Stomach (tissue), 9 donors: ENCODE data around the gene NSD1. TPM values are rescaled to one million over a fixed set of nuclear protein-coding genes. Genes with fewer than 3 reads are reported as not detected.
A peak's percentile ranks its signal among the peaks of the same experiment; 100 is the strongest.

Experiments used
- DNase-seq, 2 donors: peaks; one replicate each; pipeline versions ENCODE4 v3.0.0 to v3.0.0-alpha.2; 2013 to 2019
- H3K27ac ChIP-seq, 5 donors: fragments of 200-600 bp in 4 of 5; sonication (generic) in 4 of 5; one replicate each; pipeline ENCODE4 v1.5.1; 2013 to 2019; ENCODE audit warnings: mild to moderate bottlenecking in 1 of 5, moderate library complexity in 1 of 5
- H3K27me3 ChIP-seq, 3 donors: fragments of 200-600 bp; sonication (generic); one replicate each; pipeline ENCODE4 v1.5.1; 2017 to 2019; ENCODE audit warnings: mixed run types in 1 of 3
- H3K36me3 ChIP-seq, 4 donors: fragments of 200-600 bp; sonication (generic); 1 replicate in 3 of 4; 2 replicates in 1 of 4; pipeline ENCODE4 v1.5.1; 2016 to 2019
- H3K4me1 ChIP-seq, 4 donors: fragments of 200-600 bp; sonication (generic); one replicate each; pipeline ENCODE4 v1.5.1; 2016 to 2019
- H3K4me3 ChIP-seq, 4 donors: fragments of 200-600 bp; sonication (generic) in 3 of 4; one replicate each; pipeline ENCODE4 v1.5.1; 2016 to 2019; ENCODE audit warnings: mild to moderate bottlenecking in 1 of 4
- H3K9me3 ChIP-seq, 4 donors: fragments of 200-600 bp; sonication (generic); one replicate each; pipeline ENCODE4 v1.5.1; 2016 to 2019
- EP300 ChIP-seq: sonication (generic); formaldehyde crosslinking; IDR thresholded peaks from one replicate; pipeline ENCODE4 v1.6.1; 2017; ENCODE audit warnings: antibody characterized with exemption
- POLR2A ChIP-seq, 4 donors: fragments of 450-650 bp; IDR thresholded peaks; one replicate each; pipeline ENCODE4 v1.6.1; 2016; ENCODE audit warnings: antibody characterized with exemption in 4 of 4, control low read depth in 2 of 4, mild to moderate bottlenecking in 1 of 4, moderate library complexity in 1 of 4
- POLR2AphosphoS5 ChIP-seq, 3 donors: sonication (generic); formaldehyde crosslinking; IDR thresholded peaks; one replicate each; pipeline ENCODE4 v1.6.1; 2016; ENCODE audit warnings: antibody characterized with exemption in 3 of 3
- WGBS, 5 donors: extraction: QIAGEN DNeasy Blood & Tissue Kit in 3 of 5; methylation state at CpG; one replicate each; pipeline versions ENCODE4 v1.1.5 to v1.1.7; 2013 to 2018; 5-methylcytosine and 5-hydroxymethylcytosine counted together
- intact Hi-C: fragments of 100-400 bp; cut with DNase I; formaldehyde crosslinking; loops from one replicate; pipeline ENCODE4 v1.15.1; 2023; ENCODE audit warnings: low total_unique reads
- polyA plus RNA-seq, 3 donors: library from polyadenylated mRNA; stranded (reverse); fragments of 200-250 nt; gene quantifications; one replicate each; pipeline ENCODE4 v1.2.3, GENCODE V29; 2013
- total RNA-seq, 5 donors: library from RNA; depleted of rRNA; stranded (reverse); fragments of >200 nt; gene quantifications; one replicate each; pipeline versions ENCODE4 v1.1.0 to v1.2.3, GENCODE V29; 2014 to 2016
- TF ChIP-seq, protein P1 (sequence below), 7 experiments: fragments of 450-650 bp in 4 of 7; fragments of 200-600 bp in 3 of 7; sonication (generic) in 3 of 7; IDR thresholded peaks; one replicate each; pipeline ENCODE4 v1.5.1; 2016 to 2019; ENCODE audit warnings: antibody characterized with exemption in 7 of 7, control low read depth in 2 of 7, mild to moderate bottlenecking in 1 of 7
- donor health status: healthy with polysubstance abuse.
- donor health status: Bipolar disorder and iron deficiency.
- donor health status: healthy.

Gene NSD1
- total and polyA plus RNA-seq, 8 donors, result 5.1 to 69.9 (median 23.5) TPM

DNA sequence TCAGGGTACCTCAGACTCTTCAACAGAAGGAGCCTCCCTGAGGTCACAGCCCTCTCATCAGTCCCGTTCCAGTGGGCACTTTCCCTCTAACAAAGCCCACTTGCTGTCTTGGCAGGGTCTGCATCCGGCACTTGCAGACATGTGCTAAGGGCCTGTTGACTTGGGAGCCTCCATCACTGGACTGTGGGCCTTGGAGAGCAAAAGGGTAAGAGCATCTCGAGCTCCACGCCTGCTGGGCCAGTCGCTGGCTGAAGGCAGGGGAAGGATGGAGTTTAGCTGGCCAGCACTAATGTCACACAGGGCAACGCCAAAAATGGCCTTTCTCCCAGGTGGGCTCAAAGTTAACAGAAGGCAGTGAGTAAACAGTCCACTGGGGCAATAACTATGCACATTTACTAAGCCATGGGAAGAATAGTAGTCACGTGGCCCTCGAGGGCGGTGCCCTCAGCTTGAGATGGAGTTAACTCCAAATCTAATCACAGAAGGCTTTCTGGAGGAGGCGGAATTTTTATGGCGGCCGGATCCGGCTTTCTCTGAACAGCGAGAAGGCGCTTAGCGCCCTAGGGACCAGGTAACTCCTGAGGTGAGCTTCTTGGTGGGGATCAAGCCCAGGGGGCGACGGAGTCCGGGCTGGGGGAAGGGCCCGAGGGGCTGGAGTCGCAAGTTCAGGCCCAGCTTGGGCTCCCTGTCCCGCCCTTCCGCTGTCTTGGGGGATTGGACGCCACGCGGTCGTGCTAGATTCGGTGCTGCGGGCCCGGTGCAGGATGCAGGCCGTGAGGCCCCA lies 2.0 kb upstream of the NSD1 start:
- DNase-seq, result peak; percentile 12 to 28
- TF ChIP-seq POLR2A (IDR thresholded peaks at IDR 0.05) (no peak), POLR2AphosphoS5 (IDR thresholded peaks at IDR 0.05) (no peak), EP300 (no peak)
- TF ChIP-seq, protein P1, sequence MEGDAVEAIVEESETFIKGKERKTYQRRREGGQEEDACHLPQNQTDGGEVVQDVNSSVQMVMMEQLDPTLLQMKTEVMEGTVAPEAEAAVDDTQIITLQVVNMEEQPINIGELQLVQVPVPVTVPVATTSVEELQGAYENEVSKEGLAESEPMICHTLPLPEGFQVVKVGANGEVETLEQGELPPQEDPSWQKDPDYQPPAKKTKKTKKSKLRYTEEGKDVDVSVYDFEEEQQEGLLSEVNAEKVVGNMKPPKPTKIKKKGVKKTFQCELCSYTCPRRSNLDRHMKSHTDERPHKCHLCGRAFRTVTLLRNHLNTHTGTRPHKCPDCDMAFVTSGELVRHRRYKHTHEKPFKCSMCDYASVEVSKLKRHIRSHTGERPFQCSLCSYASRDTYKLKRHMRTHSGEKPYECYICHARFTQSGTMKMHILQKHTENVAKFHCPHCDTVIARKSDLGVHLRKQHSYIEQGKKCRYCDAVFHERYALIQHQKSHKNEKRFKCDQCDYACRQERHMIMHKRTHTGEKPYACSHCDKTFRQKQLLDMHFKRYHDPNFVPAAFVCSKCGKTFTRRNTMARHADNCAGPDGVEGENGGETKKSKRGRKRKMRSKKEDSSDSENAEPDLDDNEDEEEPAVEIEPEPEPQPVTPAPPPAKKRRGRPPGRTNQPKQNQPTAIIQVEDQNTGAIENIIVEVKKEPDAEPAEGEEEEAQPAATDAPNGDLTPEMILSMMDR (IDR thresholded peaks at IDR 0.05), result no peak
- no peaks in the 10 kb centered on the region for H3K9me3 ChIP-seq
- H3K4me1 ChIP-seq, result peaks cover 27 to 36% (median 29%) of the 10 kb centered on the region in 4 donors
- H3K27me3 ChIP-seq, result no peaks in the 10 kb centered on the region
- H3K4me3 ChIP-seq, result peak overlapping the region in 2 of 4 donors; percentile 77 to 83
- intact Hi-C loops, result no loop called here
- peaks cover 9 to 16% (median 11%) of the 10 kb centered on the region in 4 donors for H3K36me3 ChIP-seq
- H3K27ac ChIP-seq, result peak overlapping the region; percentile 27 to 94 (median 89)
- 85 to 90% (median 90%) methylated on average over 24 to 31 of the region's 31 CpGs for WGBS, 5 donors

DNA sequence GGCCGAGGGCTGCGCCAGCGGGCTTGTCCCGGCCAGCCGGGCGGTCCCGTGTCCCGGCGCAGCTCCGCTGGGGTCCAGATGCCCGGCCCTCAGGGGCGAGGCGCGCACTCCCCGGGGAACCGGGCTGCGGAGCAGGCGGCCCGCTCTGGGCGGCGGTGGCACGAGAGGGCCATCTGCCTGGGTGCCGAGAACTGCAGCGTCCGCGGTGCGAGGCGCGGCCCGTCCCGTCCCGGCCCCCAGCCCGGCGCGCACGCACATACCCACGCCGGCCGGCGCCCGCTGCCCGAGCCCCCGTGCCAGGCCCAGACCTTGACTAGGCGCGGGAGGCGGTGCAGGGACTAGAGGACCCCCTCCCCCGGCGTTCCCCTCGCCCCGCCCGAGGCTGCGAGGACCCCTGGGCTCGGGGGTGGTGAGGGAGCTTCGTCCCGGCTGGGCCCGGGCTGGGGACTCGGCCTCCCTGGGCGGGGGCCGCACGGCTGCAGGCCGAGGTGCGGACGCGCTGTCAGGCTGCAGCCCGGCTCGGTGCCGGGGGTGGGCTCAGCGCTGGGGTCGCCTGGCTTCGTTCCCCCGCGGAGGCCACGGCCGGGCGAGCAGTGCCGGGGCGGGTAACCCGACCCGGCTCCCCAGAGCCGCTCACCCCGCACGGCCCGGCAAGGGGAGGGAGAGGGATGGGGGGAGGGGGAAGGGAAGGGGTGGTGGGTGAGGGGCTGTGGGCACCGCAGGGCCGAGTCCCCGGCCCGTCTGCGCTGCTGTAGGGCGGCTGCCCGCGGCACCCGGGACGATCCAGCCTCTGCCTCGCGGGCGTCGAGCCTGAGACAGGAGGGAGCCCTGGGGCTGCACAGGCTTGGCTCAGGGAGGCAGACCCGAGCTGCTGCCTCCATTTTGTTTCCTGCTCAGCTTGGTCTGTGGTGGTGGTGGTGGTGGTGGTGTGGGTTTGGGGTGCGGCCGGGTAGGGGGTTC lies 1.2 kb upstream of the NSD1 start:
- WGBS, 5 donors, result 10 to 63% (median 46%) methylated on average over 23 to 99 of the region's 100 CpGs
- peaks cover 36 to 42% (median 38%) of the 10 kb centered on the region in 4 donors for H3K4me1 ChIP-seq
- TF ChIP-seq EP300 (no peak), POLR2A (IDR thresholded peaks at IDR 0.05) (no peak), POLR2AphosphoS5 (IDR thresholded peaks at IDR 0.05) (no peak)
- TF ChIP-seq, protein P1 (IDR thresholded peaks at IDR 0.05), result no peak
- H3K27me3 ChIP-seq, result no peaks in the 10 kb centered on the region
- H3K36me3 ChIP-seq, result peaks cover 9 to 19% (median 14%) of the 10 kb centered on the region in 4 donors
- H3K27ac ChIP-seq, result peak overlapping the region; percentile 86 to 94 (median 89)
- DNase-seq, result peak in 1 of 2 donors; percentile 80
- H3K4me3 ChIP-seq, result peak overlapping the region; percentile 57 to 88 (median 80)
- no peaks in the 10 kb centered on the region for H3K9me3 ChIP-seq
- intact Hi-C loops, result no loop called here

DNA sequence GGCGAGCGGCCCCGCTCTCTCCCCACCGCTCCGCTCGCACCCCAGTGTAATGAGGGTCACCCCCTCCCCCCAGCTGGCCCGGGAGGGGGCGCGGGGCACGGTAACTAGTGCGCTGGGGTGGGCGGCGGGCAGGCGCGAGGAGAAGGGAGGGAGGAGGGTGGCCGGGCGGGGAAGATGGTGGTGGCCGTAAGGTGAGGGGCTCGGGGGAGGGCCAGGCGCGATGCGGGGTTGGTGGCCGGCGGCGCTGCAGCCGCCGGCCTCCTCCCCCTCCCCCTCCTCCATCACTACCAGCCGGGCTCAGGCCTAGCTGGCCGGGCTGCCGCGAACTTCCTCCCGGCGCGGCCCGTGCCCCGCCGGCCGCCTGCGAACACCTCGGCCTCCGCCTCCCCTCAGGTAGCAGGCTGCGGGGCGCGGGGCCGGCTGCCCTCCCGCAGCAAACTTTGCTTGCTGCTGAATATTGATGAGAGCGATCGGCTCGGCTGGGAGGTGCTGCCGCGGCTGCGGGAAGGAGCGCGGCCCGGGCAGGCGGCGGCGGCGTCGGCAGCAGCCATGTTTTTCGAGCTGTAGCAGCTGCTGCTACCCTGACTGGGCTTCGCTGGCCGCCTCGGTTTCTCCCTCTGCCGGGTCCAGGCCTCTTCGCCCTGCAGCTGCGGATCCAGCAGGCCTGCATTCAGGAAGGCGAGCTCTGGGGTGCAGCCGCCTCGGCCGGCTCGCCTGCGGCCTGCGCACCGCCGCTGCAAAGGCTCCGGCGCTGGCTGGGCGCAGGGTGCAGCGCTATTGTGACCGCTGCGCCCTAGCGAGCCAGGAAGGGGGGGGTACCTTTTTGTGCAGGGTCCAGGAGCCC lies 502 bp downstream of the NSD1 start:
- intact Hi-C loops, result no loop called here
- peaks cover 49 to 56% (median 52%) of the 10 kb centered on the region in 4 donors for H3K4me1 ChIP-seq
- peaks cover 13 to 34% (median 24%) of the 10 kb centered on the region in 4 donors for H3K36me3 ChIP-seq
- peak overlapping the region; percentile 86 to 94 (median 89) for H3K27ac ChIP-seq
- H3K4me3 ChIP-seq, result peak overlapping the region; percentile 57 to 88 (median 80)
- WGBS, 5 donors, result 0 to 1% (median 0%) methylated on average over 27 to 83 of the region's 83 CpGs
- no peaks in the 10 kb centered on the region for H3K9me3 ChIP-seq
- peak; percentile 49 to 83 for DNase-seq
- no peaks in the 10 kb centered on the region for H3K27me3 ChIP-seq
- TF ChIP-seq, protein P1 (IDR thresholded peaks at IDR 0.05), result no peak
- TF ChIP-seq POLR2A (IDR thresholded peaks at IDR 0.05) (no peak), EP300 (no peak), POLR2AphosphoS5 (IDR thresholded peaks at IDR 0.05) (no peak)
